H9 (cell line): ENCODE results near the gene PDE4A. TPM values are rescaled to one million over a fixed set of nuclear protein-coding genes. Genes with fewer than 3 reads are reported as not detected.

Experiments used
- DNase-seq: peaks from one replicate; pipeline ENCODE4 v3.0.0-alpha.2; 2017
- H2AFZ ChIP-seq: one replicate; pipeline ENCODE4 v1.6.1; 2013; ENCODE audit warnings: mild to moderate bottlenecking, low read length, control low read depth, moderate library complexity
- H2AK5ac ChIP-seq: 2 replicates; pipeline ENCODE4 v1.6.1; 2013; ENCODE audit warnings: low read length, control low read depth, mixed read lengths; ENCODE audit not compliant: insufficient read length
- H2BK120ac ChIP-seq: one replicate; pipeline ENCODE4 v1.6.1; 2013; ENCODE audit warnings: low read depth, mild to moderate bottlenecking, low read length, control low read depth, inconsistent platforms; ENCODE audit not compliant: poor library complexity, severe bottlenecking
- H2BK12ac ChIP-seq: 2 replicates; pipeline ENCODE4 v1.6.1; 2013; ENCODE audit warnings: low read length, control low read depth, mixed read lengths, low read depth; ENCODE audit not compliant: insufficient read length
- H2BK15ac ChIP-seq: 2 replicates; pipeline ENCODE4 v1.6.1; 2013; ENCODE audit warnings: low read depth, low read length, control low read depth
- H2BK20ac ChIP-seq: one replicate; pipeline ENCODE4 v1.6.1; 2013; ENCODE audit warnings: low read depth, mild to moderate bottlenecking, low read length, control low read depth, inconsistent platforms; ENCODE audit not compliant: poor library complexity, severe bottlenecking
- H2BK5ac ChIP-seq: 2 replicates; pipeline ENCODE4 v1.6.1; 2013; ENCODE audit warnings: low read length, control low read depth, mixed read lengths; ENCODE audit not compliant: insufficient read length
- H3K14ac ChIP-seq: 2 replicates; pipeline ENCODE4 v1.6.1; 2013; ENCODE audit warnings: low read length, control low read depth; ENCODE audit not compliant: insufficient read depth
- H3K18ac ChIP-seq: 2 replicates; pipeline ENCODE4 v1.6.1; 2013; ENCODE audit warnings: low read depth, mild to moderate bottlenecking, mixed read lengths, low read length, control low read depth; ENCODE audit not compliant: insufficient read length
- H3K23ac ChIP-seq: 2 replicates; pipeline ENCODE4 v1.6.1; 2013; ENCODE audit warnings: low read length, control low read depth, mixed read lengths, low read depth; ENCODE audit not compliant: insufficient read length
- H3K23me2 ChIP-seq: 2 replicates; pipeline ENCODE4 v1.6.1; 2013; ENCODE audit warnings: low read depth, mild to moderate bottlenecking, mixed read lengths, low read length, control low read depth; ENCODE audit not compliant: insufficient read length, poor library complexity, severe bottlenecking
- H3K27ac ChIP-seq: 2 replicates; pipeline ENCODE4 v1.5.1; 2013; ENCODE audit warnings: low read length, control low read depth, mixed read lengths, low read depth; ENCODE audit not compliant: insufficient read length
- H3K27me3 ChIP-seq: 2 replicates; pipeline ENCODE4 v1.6.1; 2013; ENCODE audit warnings: low read length, control low read depth, inconsistent platforms; ENCODE audit not compliant: insufficient read depth
- H3K4ac ChIP-seq: 2 replicates; pipeline ENCODE4 v1.6.1; 2013; ENCODE audit warnings: low read depth, mild to moderate bottlenecking, control low read depth, inconsistent platforms, low read length, moderate library complexity
- H3K4me1 ChIP-seq: 2 replicates; pipeline ENCODE4 v1.6.1; 2013; ENCODE audit warnings: low read length, control low read depth, inconsistent platforms; ENCODE audit not compliant: insufficient read depth
- H3K4me2 ChIP-seq: 2 replicates; pipeline ENCODE4 v1.6.1; 2013; ENCODE audit warnings: low read length, control low read depth, mixed read lengths; ENCODE audit not compliant: insufficient read length, insufficient read depth
- H3K56ac ChIP-seq: 2 replicates; pipeline ENCODE4 v1.6.1; 2013; ENCODE audit warnings: low read depth, mild to moderate bottlenecking, mixed read lengths, low read length, control low read depth; ENCODE audit not compliant: insufficient read length
- H3K79me1 ChIP-seq: 2 replicates; pipeline ENCODE4 v1.6.1; 2013; ENCODE audit warnings: low read depth, mild to moderate bottlenecking, moderate library complexity, low read length, control low read depth, inconsistent platforms; ENCODE audit not compliant: insufficient read depth, poor library complexity, severe bottlenecking
- H3K79me2 ChIP-seq: 2 replicates; pipeline ENCODE4 v1.6.1; 2013; ENCODE audit warnings: low read length, control low read depth, inconsistent platforms; ENCODE audit not compliant: insufficient read depth
- H3K9ac ChIP-seq: 2 replicates; pipeline ENCODE4 v1.6.1; 2013; ENCODE audit warnings: low read length, control low read depth, mixed read lengths; ENCODE audit not compliant: insufficient read length; ENCODE audit errors: extremely low read depth
- H3K9me3 ChIP-seq: one replicate; pipeline ENCODE4 v1.6.1; 2013; ENCODE audit warnings: low read depth, low read length, inconsistent platforms; ENCODE audit not compliant: control insufficient read depth
- H3T11ph ChIP-seq: one replicate; pipeline ENCODE4 v1.6.1; 2013; ENCODE audit warnings: mild to moderate bottlenecking, low read length, control low read depth, inconsistent platforms
- H4K20me1 ChIP-seq: one replicate; pipeline ENCODE4 v1.6.1; 2013; ENCODE audit not compliant: control insufficient read depth, insufficient read length, insufficient read depth
- H4K5ac ChIP-seq: 2 replicates; pipeline ENCODE4 v1.6.1; 2013; ENCODE audit warnings: low read depth, mild to moderate bottlenecking, mixed read lengths, low read length, control low read depth; ENCODE audit not compliant: insufficient read length
- H4K8ac ChIP-seq: replicated peaks from 2 replicates; pipeline ENCODE4 v1.6.1; 2013; ENCODE audit warnings: low read length, control low read depth, mixed read lengths, low read depth; ENCODE audit not compliant: insufficient read length
- H4K91ac ChIP-seq: 2 replicates; pipeline ENCODE4 v1.6.1; 2013; ENCODE audit warnings: low read depth, mild to moderate bottlenecking, moderate library complexity, mixed read lengths, low read length, control low read depth; ENCODE audit not compliant: insufficient read length
- H3K27ac Mint-ChIP-seq, 3 experiments: 2 replicates in 2 of 3; 3 replicates in 1 of 3; pipeline ENCODE4 v1.8.0; 2020 to 2021; ENCODE audit warnings: mixed read lengths in 3 of 3, mild to moderate bottlenecking in 1 of 3, moderate library complexity in 1 of 3
- H3K27me3 Mint-ChIP-seq: 2 replicates; pipeline ENCODE4 v1.8.0; 2021; ENCODE audit warnings: low read depth, mild to moderate bottlenecking, moderate library complexity, mixed read lengths
- H3K36me3 Mint-ChIP-seq, 3 experiments: 2 replicates in 2 of 3; 3 replicates in 1 of 3; pipeline ENCODE4 v1.8.0; 2020 to 2021; ENCODE audit warnings: low read depth in 3 of 3, mixed read lengths in 3 of 3; ENCODE audit not compliant: insufficient read depth in 1 of 3
- H3K4me1 Mint-ChIP-seq, 2 experiments: 2 replicates each; pipeline ENCODE4 v1.8.0; 2020; ENCODE audit warnings: mixed read lengths in 2 of 2
- H3K4me3 Mint-ChIP-seq, 2 experiments: 2 replicates in 1 of 2; 3 replicates in 1 of 2; pipeline ENCODE4 v1.8.0; 2020 to 2021; ENCODE audit warnings: mild to moderate bottlenecking in 2 of 2, mixed read lengths in 2 of 2, moderate library complexity in 1 of 2
- H3K9me3 Mint-ChIP-seq, 2 experiments: 2 replicates in 1 of 2; 3 replicates in 1 of 2; pipeline ENCODE4 v1.8.0; 2020; ENCODE audit warnings: mild to moderate bottlenecking in 2 of 2, mixed read lengths in 2 of 2, moderate library complexity in 1 of 2
- WGBS: extraction: QIAGEN DNeasy Blood & Tissue Kit; methylation state at CpG from one replicate; pipeline ENCODE4 v1.1.7; 2013; ENCODE audit warnings: missing lambda C conversion rate, low lambda C conversion rate, mixed read lengths; ENCODE audit not compliant: insufficient read length; ENCODE audit errors: extremely low coverage; 5-methylcytosine and 5-hydroxymethylcytosine counted together
- total RNA-seq: library from RNA; stranded (reverse); gene quantifications from 2 replicates; pipeline ENCODE4 v1.2.1, GENCODE V29; 2021
- TF ChIP-seq, protein P1 (sequence below): fragments of 200-600 bp; sonication (generic); conservative IDR thresholded peaks from 3 replicates; pipeline ENCODE4 v1.8.0; 2021; ENCODE audit warnings: antibody characterized with exemption, mild to moderate bottlenecking

The PDE4A gene
- total RNA-seq, 1 experiment from 2014 or later: 8.5 TPM

DNA sequence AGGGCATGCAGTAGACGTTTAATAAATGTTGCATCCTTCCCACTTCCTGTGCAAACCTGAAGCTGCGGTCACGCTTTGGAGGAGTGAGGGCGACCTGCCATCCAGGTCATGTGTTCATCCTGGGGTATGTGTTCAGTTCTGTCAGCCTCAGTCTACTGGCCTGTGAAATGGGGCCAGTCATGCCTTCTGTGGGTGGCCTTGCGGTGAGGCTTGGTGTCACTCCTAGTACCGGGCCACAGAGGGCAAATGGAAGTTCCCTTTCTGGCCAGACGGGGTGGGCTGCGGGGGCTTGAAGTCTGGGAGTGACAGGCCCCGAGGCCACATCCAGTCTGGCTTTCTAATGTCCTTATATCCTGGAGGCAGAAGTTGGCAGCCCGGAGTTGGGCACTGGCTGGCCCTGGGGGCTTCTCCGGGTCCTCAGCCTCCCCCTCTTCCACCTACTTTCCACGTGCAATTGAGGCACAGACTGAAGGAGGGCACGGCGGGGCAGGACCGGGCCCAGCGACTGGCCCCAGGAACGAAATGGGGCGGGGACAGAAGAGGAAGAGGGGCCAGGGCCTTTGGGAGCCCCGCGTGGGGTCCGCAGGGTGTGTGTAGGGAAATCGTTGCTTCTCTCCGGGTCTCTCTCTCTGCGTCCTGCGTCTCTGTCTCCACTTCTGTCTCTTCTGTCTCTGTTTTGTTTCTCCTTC, 11.1 kb downstream of the PDE4A start:
- no peak overlapping the region for H3K27ac ChIP-seq

More for the DNA sequence above, 11.1 kb downstream of the PDE4A start:
- Histone ChIP-seq H2AK5ac (no peak overlapping the region), H3K4me2 (peak overlapping the region; percentile 23), H2BK20ac (no peak overlapping the region), H3K4ac (no peak overlapping the region), H3T11ph (no peak overlapping the region), H3K27me3 (peaks cover 26% of the 10 kb centered on the region), H3K56ac (no peak overlapping the region), H3K14ac (no peak overlapping the region), H2BK12ac (no peak overlapping the region), H3K23ac (no peak overlapping the region), H3K18ac (no peak overlapping the region), H3K9me3 (no peaks in the 10 kb centered on the region), H4K91ac (no peak overlapping the region), H3K79me1 (no peaks in the 10 kb centered on the region), H2BK5ac (no peak overlapping the region), H2BK15ac (no peak overlapping the region), H4K20me1 (peaks cover 2% of the 10 kb centered on the region), H3K23me2 (no peaks in the 10 kb centered on the region), H2BK120ac (no peak overlapping the region), H3K79me2 (no peaks in the 10 kb centered on the region), H4K8ac (no peak overlapping the region), H3K4me1 (no peaks in the 10 kb centered on the region), H3K9ac (no peak overlapping the region), H4K5ac (no peak overlapping the region), H2AFZ (no peak overlapping the region)
- Mint-ChIP-seq H3K27me3 (peaks cover 77% of the 10 kb centered on the region), H3K9me3 (peaks cover 4 to 9% of the 10 kb centered on the region in 2 experiments; a peak in 3 of 5 replicates), H3K27ac (no peak overlapping the region), H3K4me3 (peak overlapping the region; percentile 59 to 77), H3K36me3 (peaks cover 0 to 4% (median 0%) of the 10 kb centered on the region in 3 experiments; a peak in 2 of 7 replicates), H3K4me1 (peaks cover 15 to 21% of the 10 kb centered on the region in 2 experiments; a peak in 3 of 4 replicates)
- TF ChIP-seq, protein P1, sequence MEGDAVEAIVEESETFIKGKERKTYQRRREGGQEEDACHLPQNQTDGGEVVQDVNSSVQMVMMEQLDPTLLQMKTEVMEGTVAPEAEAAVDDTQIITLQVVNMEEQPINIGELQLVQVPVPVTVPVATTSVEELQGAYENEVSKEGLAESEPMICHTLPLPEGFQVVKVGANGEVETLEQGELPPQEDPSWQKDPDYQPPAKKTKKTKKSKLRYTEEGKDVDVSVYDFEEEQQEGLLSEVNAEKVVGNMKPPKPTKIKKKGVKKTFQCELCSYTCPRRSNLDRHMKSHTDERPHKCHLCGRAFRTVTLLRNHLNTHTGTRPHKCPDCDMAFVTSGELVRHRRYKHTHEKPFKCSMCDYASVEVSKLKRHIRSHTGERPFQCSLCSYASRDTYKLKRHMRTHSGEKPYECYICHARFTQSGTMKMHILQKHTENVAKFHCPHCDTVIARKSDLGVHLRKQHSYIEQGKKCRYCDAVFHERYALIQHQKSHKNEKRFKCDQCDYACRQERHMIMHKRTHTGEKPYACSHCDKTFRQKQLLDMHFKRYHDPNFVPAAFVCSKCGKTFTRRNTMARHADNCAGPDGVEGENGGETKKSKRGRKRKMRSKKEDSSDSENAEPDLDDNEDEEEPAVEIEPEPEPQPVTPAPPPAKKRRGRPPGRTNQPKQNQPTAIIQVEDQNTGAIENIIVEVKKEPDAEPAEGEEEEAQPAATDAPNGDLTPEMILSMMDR: 0 out of 3 replicates have a peak, but pooled peaks have one; percentile 14
- no peak for DNase-seq
- WGBS: no CpG with 5 or more reads among the region's 25 CpGs
